ENCODE data around the gene MPHOSPH10.
A peak's percentile ranks its signal among the peaks of the same experiment; 100 is the strongest.

The MPHOSPH10 gene

GRCh38 chr2:71186973-71187372 is 56.5 kb downstream of the MPHOSPH10 start:
- Histone ChIP-seq H3K36me3 (ENCODE audit: control insufficient read depth, insufficient read depth, low read length) (no peaks in the 10 kb centered on the region), H3K4me3 (replicated peaks; ENCODE audit: low read depth, low read length) (no peak overlapping the region), H3K27me3 (replicated peaks; ENCODE audit: control insufficient read depth, insufficient read depth, low read length) (no peaks in the 10 kb centered on the region)
- TF ChIP-seq CTCF (IDR thresholded peaks at IDR 0.05; ENCODE audit: insufficient read depth, low read length, poor library complexity, severe bottlenecking) = no peak
- no peak for DNase-seq (ENCODE audit: extremely low read depth, insufficient read length)

- no peaks in the 10 kb centered on the region for H3K36me3 ChIP-seq (ENCODE audit: control insufficient read depth, insufficient read depth, low read length)
- TF ChIP-seq CTCF (IDR thresholded peaks at IDR 0.05; ENCODE audit: insufficient read depth, low read length, poor library complexity, severe bottlenecking) = no peak
- no peaks in the 10 kb centered on the region for H3K27me3 ChIP-seq (replicated peaks; ENCODE audit: control insufficient read depth, insufficient read depth, low read length)
- no peak overlapping the region for H3K4me3 ChIP-seq (replicated peaks; ENCODE audit: low read depth, low read length)
- no peak for DNase-seq (ENCODE audit: extremely low read depth, insufficient read length)
Observed at GRCh38 chr2:71187589-71187988, 57.2 kb downstream of the MPHOSPH10 start.

- no peak for DNase-seq (ENCODE audit: extremely low read depth, insufficient read length)
- Histone ChIP-seq H3K27me3 (replicated peaks; ENCODE audit: control insufficient read depth, insufficient read depth, low read length) (no peaks in the 10 kb centered on the region), H3K36me3 (ENCODE audit: control insufficient read depth, insufficient read depth, low read length) (no peaks in the 10 kb centered on the region), H3K4me3 (replicated peaks; ENCODE audit: low read depth, low read length) (no peak overlapping the region)
- TF ChIP-seq CTCF (IDR thresholded peaks at IDR 0.05; ENCODE audit: insufficient read depth, low read length, poor library complexity, severe bottlenecking) = peak; percentile 14
Observed at GRCh38 chr2:71190656-71191569, 60.5 kb downstream of the MPHOSPH10 start.

DNA sequence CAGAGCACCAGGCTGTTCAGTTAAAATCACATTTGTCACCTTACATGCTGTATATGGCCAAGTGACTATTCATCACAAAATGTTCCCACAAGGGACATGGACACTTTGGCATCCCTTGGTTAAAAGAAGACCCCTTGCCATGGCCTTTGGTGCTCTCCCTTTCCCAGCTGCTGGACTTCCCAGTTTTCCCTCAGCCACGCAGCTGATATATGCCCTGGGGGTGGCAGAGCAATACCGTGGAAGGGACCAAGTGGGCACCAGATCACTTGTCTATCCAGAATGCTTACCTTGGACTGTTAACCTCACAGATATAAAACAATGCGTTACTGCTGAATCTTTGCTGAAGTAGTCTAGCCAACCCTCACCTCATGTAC is 61.1 kb downstream of the MPHOSPH10 start:
- no peak for DNase-seq (ENCODE audit: extremely low read depth, insufficient read length)
- no peak for TF ChIP-seq CTCF (IDR thresholded peaks at IDR 0.05; ENCODE audit: insufficient read depth, low read length, poor library complexity, severe bottlenecking)
- Histone ChIP-seq H3K4me3 (replicated peaks; ENCODE audit: low read depth, low read length) (no peak overlapping the region), H3K27me3 (replicated peaks; ENCODE audit: control insufficient read depth, insufficient read depth, low read length) (no peaks in the 10 kb centered on the region), H3K36me3 (ENCODE audit: control insufficient read depth, insufficient read depth, low read length) (no peaks in the 10 kb centered on the region)
